GM23338 (cell line): ENCODE data around the gene S100PBP. TPM values are rescaled to one million over a fixed set of nuclear protein-coding genes. Genes with fewer than 3 reads are reported as not detected.

Experiments used
- ATAC-seq: fragments of 200-7000 bp; cut with Tn5 transposase; 3 replicates; pipeline ENCODE4 v1.9.1; 2020
- DNase-seq: peaks from one replicate; pipeline ENCODE4 v3.0.0-alpha.2; 2015; ENCODE audit warnings: low spot score
- H2AFZ ChIP-seq: fragments of 200-600 bp; sonication (generic); 2 replicates; pipeline ENCODE4 v1.8.0; 2016; ENCODE audit warnings: antibody characterized with exemption, mild to moderate bottlenecking, moderate library complexity
- H3F3A ChIP-seq: fragments of 200-600 bp; sonication (generic); replicated peaks from 2 replicates; pipeline ENCODE4 v1.8.0; 2017; ENCODE audit warnings: antibody characterized with exemption, mixed run types, low read depth
- H3K27ac ChIP-seq: fragments of 200-600 bp; sonication (generic); 2 replicates; pipeline ENCODE4 v1.6.1; 2016; ENCODE audit warnings: low read depth
- H3K27me3 ChIP-seq: fragments of 200-600 bp; sonication (generic); 2 replicates; pipeline ENCODE4 v1.8.0; 2016; ENCODE audit warnings: mild to moderate bottlenecking, mixed run types, moderate library complexity; ENCODE audit not compliant: insufficient read depth
- H3K36me3 ChIP-seq: fragments of 200-600 bp; sonication (generic); 2 replicates; pipeline ENCODE4 v1.8.0; 2016; ENCODE audit warnings: mild to moderate bottlenecking; ENCODE audit not compliant: insufficient read depth
- H3K4me1 ChIP-seq: fragments of 200-600 bp; sonication (generic); 2 replicates; pipeline ENCODE4 v1.8.0; 2016; ENCODE audit warnings: mild to moderate bottlenecking, moderate library complexity; ENCODE audit not compliant: insufficient read depth
- H3K4me2 ChIP-seq: fragments of 200-600 bp; sonication (generic); 2 replicates; pipeline ENCODE4 v1.7.1; 2017; ENCODE audit warnings: mixed run types
- H3K4me3 ChIP-seq: fragments of 200-600 bp; sonication (generic); 2 replicates; pipeline ENCODE4 v1.6.1; 2016; ENCODE audit warnings: mixed run types
- H3K79me2 ChIP-seq: fragments of 200-600 bp; sonication (generic); replicated peaks from 2 replicates; pipeline ENCODE4 v1.8.0; 2017; ENCODE audit warnings: mild to moderate bottlenecking; ENCODE audit not compliant: insufficient read depth
- H3K9me2 ChIP-seq: fragments of 200-600 bp; sonication (generic); 2 replicates; pipeline ENCODE4 v1.8.0; 2017; ENCODE audit not compliant: insufficient read depth
- H4K20me1 ChIP-seq: fragments of 200-600 bp; sonication (generic); replicated peaks from 2 replicates; pipeline ENCODE4 v1.8.0; 2017; ENCODE audit warnings: mild to moderate bottlenecking; ENCODE audit not compliant: insufficient read depth
- H3K27ac Mint-ChIP-seq: 2 replicates; pipeline ENCODE4 v1.8.0; 2020; ENCODE audit warnings: inconsistent platforms, mild to moderate bottlenecking, moderate library complexity, mixed read lengths
- H3K27me3 Mint-ChIP-seq: 3 replicates; pipeline ENCODE4 v1.8.0; 2022; ENCODE audit warnings: low read depth, mild to moderate bottlenecking, moderate library complexity, mixed read lengths, inconsistent platforms; ENCODE audit not compliant: insufficient read depth, poor library complexity
- H3K36me3 Mint-ChIP-seq: 3 replicates; pipeline ENCODE4 v1.8.0; 2021; ENCODE audit warnings: low read depth, mild to moderate bottlenecking, inconsistent platforms, moderate library complexity, mixed read lengths
- H3K4me1 Mint-ChIP-seq: 3 replicates; pipeline ENCODE4 v1.8.0; 2020; ENCODE audit warnings: mild to moderate bottlenecking, inconsistent platforms, mixed read lengths
- H3K4me3 Mint-ChIP-seq: 3 replicates; pipeline ENCODE4 v1.8.0; 2021; ENCODE audit warnings: moderate library complexity, mild to moderate bottlenecking, inconsistent platforms, mixed read lengths
- H3K9me3 Mint-ChIP-seq: 3 replicates; pipeline ENCODE4 v1.8.0; 2020; ENCODE audit warnings: moderate library complexity, mild to moderate bottlenecking, inconsistent platforms, mixed read lengths
- CREB1 ChIP-seq: fragments of 250-450 bp; sonication (Bioruptor Pico); IDR thresholded peaks from 2 replicates; pipeline ENCODE4 v1.5.0; 2020; ENCODE audit warnings: low read depth, mild to moderate bottlenecking, moderate library complexity
- CTCF ChIP-seq, 2 experiments: fragments of 200-600 bp in 1 of 2; sonication (generic) in 1 of 2; conservative IDR thresholded peaks; 2 replicates each; pipeline versions ENCODE4 v1.5.1 to v1.6.1; 2016 to 2017; ENCODE audit warnings: antibody characterized with exemption in 2 of 2, low read depth in 2 of 2, mild to moderate bottlenecking in 2 of 2, moderate library complexity in 1 of 2
- EZH2 ChIP-seq: fragments of 200-600 bp; sonication (generic); IDR thresholded peaks from one replicate; pipeline ENCODE4 v1.8.0; 2017; ENCODE audit warnings: antibody characterized with exemption, mild to moderate bottlenecking, low read depth; ENCODE audit not compliant: unreplicated experiment
- EZH2phosphoT487 ChIP-seq: fragments of 200-600 bp; sonication (generic); IDR thresholded peaks from one replicate; pipeline ENCODE4 v1.8.1; 2018; ENCODE audit warnings: antibody characterized with exemption; ENCODE audit not compliant: unreplicated experiment
- JUNB ChIP-seq: IDR thresholded peaks from one replicate; pipeline ENCODE4 v1.6.1; 2016; ENCODE audit warnings: antibody characterized with exemption; ENCODE audit not compliant: unreplicated experiment
- NANOG ChIP-seq: IDR thresholded peaks from 2 replicates; pipeline ENCODE4 v1.6.1; 2016; ENCODE audit warnings: antibody characterized with exemption, borderline replicate concordance
- POLR2AphosphoS5 ChIP-seq: IDR thresholded peaks from 2 replicates; pipeline ENCODE4 v1.6.1; 2016; ENCODE audit warnings: antibody characterized with exemption, low read depth
- STAT1 ChIP-seq: IDR thresholded peaks from one replicate; pipeline ENCODE4 v1.6.1; 2016; ENCODE audit warnings: antibody characterized with exemption; ENCODE audit not compliant: unreplicated experiment
- ZNF114 ChIP-seq: fragments of 250-450 bp; sonication (Bioruptor Pico); IDR thresholded peaks from 2 replicates; pipeline ENCODE4 v1.5.0; 2020; ENCODE audit warnings: mild to moderate bottlenecking, moderate library complexity
- ZNF331 ChIP-seq: fragments of 250-450 bp; sonication (Bioruptor Pico); IDR thresholded peaks from 2 replicates; pipeline ENCODE4 v1.5.0; 2020; ENCODE audit warnings: low read depth, mild to moderate bottlenecking, moderate library complexity
- ZNF462 ChIP-seq: fragments of 250-450 bp; sonication (Bioruptor Pico); IDR thresholded peaks from 2 replicates; pipeline ENCODE4 v1.5.0; 2020; ENCODE audit warnings: mild to moderate bottlenecking, moderate library complexity
- polyA plus RNA-seq: library from polyadenylated mRNA; unstranded; fragments of >200 nt; fragmentation: Nextera tagmentation; extraction: Ambion mirVana; gene quantifications from 2 replicates; pipeline ENCODE4 v1.2.1, GENCODE V29; 2016
- total RNA-seq: library from RNA; depleted of rRNA; stranded (reverse); fragments of >200 nt; shearing (Covaris generic); gene quantifications from 2 replicates; pipeline ENCODE4 v1.2.3, GENCODE V29; 2014
- TF ChIP-seq, protein P1 (sequence below): IDR thresholded peaks from 2 replicates; pipeline ENCODE4 v1.6.1; 2016; ENCODE audit warnings: antibody characterized with exemption
- TF ChIP-seq, protein P2 (sequence below): IDR thresholded peaks from one replicate; pipeline ENCODE4 v1.6.1; 2018; ENCODE audit warnings: antibody characterized with exemption; ENCODE audit not compliant: unreplicated experiment

S100PBP gene
- total and polyA plus RNA-seq, 2 experiments from 2014 or later = 30.6 to 65.2 TPM

DNA sequence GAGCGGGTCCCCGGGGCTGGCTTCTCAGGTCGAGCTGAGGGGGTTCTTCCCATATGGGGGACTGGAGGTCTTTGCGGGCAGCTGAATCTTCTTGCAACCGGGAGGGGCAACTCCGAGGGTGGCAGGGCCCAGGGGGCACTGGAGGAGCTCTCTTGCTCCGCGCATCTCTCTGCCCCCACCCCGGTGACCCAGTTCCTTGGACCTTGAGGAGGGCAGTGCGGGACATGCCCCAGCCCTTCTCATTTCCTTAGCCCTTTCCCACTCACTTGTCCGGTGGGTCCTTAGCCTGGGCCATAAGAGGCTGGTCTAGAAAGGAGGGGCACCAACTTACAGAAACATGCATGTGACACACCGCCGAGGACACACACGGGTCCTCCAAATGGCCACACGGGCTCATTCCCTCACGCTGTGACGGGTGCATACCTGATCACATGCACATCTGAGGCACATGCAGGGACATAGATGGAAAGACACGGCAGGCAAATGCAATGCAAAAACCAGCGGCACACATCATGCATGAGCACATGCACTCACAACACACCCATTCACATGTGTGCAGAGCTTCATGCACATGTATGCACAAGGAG lies 69.5 kb downstream of the S100PBP start:
- peaks cover 6% of the 10 kb centered on the region for H4K20me1 ChIP-seq
- Mint-ChIP-seq H3K36me3 (peaks cover under 1% of the 10 kb centered on the region; the same call in 1 of the 3 replicates), H3K27ac (no peak overlapping the region), H3K4me3 (no peak overlapping the region; the same call in 2 of the 3 replicates), H3K9me3 (peaks cover 1% of the 10 kb centered on the region; the same call in 1 of the 3 replicates), H3K4me1 (peaks cover 17% of the 10 kb centered on the region), H3K27me3 (peaks cover 38% of the 10 kb centered on the region)
- no peak overlapping the region for H2AFZ ChIP-seq
- peaks cover 15% of the 10 kb centered on the region for H3K4me1 ChIP-seq
- no peaks in the 10 kb centered on the region for H3K79me2 ChIP-seq
- H3F3A ChIP-seq = no peaks in the 10 kb centered on the region
- H3K4me3 ChIP-seq = no peak overlapping the region; the same call in 1 of the 2 replicates
- H3K27ac ChIP-seq = no peak overlapping the region
- H3K36me3 ChIP-seq = no peaks in the 10 kb centered on the region
- TF ChIP-seq CREB1 (CRISPR knock-in tag) = no peak
- TF ChIP-seq, protein P1, sequence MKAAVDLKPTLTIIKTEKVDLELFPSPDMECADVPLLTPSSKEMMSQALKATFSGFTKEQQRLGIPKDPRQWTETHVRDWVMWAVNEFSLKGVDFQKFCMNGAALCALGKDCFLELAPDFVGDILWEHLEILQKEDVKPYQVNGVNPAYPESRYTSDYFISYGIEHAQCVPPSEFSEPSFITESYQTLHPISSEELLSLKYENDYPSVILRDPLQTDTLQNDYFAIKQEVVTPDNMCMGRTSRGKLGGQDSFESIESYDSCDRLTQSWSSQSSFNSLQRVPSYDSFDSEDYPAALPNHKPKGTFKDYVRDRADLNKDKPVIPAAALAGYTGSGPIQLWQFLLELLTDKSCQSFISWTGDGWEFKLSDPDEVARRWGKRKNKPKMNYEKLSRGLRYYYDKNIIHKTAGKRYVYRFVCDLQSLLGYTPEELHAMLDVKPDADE = no peak
- no peak for TF ChIP-seq CTCF (conservative IDR thresholded peaks at IDR 0.05; ENCODE audit: low read depth in 2 of 2)
- no peak for TF ChIP-seq ZNF462 (CRISPR knock-in tag)
- TF ChIP-seq, protein P2, sequence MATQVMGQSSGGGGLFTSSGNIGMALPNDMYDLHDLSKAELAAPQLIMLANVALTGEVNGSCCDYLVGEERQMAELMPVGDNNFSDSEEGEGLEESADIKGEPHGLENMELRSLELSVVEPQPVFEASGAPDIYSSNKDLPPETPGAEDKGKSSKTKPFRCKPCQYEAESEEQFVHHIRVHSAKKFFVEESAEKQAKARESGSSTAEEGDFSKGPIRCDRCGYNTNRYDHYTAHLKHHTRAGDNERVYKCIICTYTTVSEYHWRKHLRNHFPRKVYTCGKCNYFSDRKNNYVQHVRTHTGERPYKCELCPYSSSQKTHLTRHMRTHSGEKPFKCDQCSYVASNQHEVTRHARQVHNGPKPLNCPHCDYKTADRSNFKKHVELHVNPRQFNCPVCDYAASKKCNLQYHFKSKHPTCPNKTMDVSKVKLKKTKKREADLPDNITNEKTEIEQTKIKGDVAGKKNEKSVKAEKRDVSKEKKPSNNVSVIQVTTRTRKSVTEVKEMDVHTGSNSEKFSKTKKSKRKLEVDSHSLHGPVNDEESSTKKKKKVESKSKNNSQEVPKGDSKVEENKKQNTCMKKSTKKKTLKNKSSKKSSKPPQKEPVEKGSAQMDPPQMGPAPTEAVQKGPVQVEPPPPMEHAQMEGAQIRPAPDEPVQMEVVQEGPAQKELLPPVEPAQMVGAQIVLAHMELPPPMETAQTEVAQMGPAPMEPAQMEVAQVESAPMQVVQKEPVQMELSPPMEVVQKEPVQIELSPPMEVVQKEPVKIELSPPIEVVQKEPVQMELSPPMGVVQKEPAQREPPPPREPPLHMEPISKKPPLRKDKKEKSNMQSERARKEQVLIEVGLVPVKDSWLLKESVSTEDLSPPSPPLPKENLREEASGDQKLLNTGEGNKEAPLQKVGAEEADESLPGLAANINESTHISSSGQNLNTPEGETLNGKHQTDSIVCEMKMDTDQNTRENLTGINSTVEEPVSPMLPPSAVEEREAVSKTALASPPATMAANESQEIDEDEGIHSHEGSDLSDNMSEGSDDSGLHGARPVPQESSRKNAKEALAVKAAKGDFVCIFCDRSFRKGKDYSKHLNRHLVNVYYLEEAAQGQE = no peak
- TF ChIP-seq EZH2 = no peak
- TF ChIP-seq JUNB = no peak
- no peak for TF ChIP-seq POLR2AphosphoS5
- no peak for TF ChIP-seq STAT1
- TF ChIP-seq EZH2phosphoT487 = no peak
- TF ChIP-seq ZNF114 (CRISPR knock-in tag) = no peak
- TF ChIP-seq ZNF331 (CRISPR knock-in tag) = no peak
- TF ChIP-seq NANOG = no peak
- ATAC-seq (peak; percentile 3; the same call in 1 of the 3 replicates), DNase-seq (no peak)
- H3K9me2 ChIP-seq = no peaks in the 10 kb centered on the region
- H3K27me3 ChIP-seq = peaks cover 57% of the 10 kb centered on the region
- H3K4me2 ChIP-seq = peak overlapping the region; percentile 74; the same call in 1 of the 2 replicates
